Measurements from ENCODE around the gene EDN2.

EDN2 gene

DNA sequence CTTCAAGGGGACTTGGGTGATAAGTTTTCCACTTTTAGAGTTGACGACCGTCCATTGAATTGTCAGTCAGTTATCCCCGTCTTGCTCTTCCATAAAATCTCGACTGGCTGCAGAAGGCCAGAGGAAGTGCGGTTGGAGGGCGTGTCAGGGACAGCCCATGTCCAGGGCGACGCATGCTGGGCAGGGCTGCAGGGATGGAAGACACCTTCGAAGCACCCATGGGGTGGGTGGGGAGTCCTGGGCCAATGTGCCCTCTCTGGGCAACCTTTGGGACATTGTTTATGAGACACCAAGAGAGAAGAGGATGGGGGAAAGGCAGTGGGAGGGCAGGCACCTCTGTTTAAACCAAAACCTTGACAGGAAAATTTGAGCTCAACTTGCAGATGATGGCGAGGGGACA lies 38.6 kb upstream of the EDN2 start:
- H4K20me1 ChIP-seq (ENCODE audit: insufficient read depth, low read length, poor library complexity, severe bottlenecking), result no peaks in the 10 kb centered on the region
- H3K4me1 ChIP-seq (ENCODE audit: insufficient read depth, low read length, poor library complexity, severe bottlenecking), result no peaks in the 10 kb centered on the region
- no peaks in the 10 kb centered on the region for H3K79me2 ChIP-seq (ENCODE audit: insufficient read depth, low read length)
- no peaks in the 10 kb centered on the region for H3K36me3 ChIP-seq (ENCODE audit: insufficient read depth, low read length)
- H2AFZ ChIP-seq (ENCODE audit: low read length), result no peak overlapping the region
- no peaks in the 10 kb centered on the region for H3K9me3 ChIP-seq (ENCODE audit: insufficient read depth, low read depth, low read length)
- H3F3A ChIP-seq (ENCODE audit: low read depth), result no peaks in the 10 kb centered on the region
- no peaks in the 10 kb centered on the region for H3K9me2 ChIP-seq (replicated peaks; ENCODE audit: low read depth, low read length)
- H3K9ac ChIP-seq (ENCODE audit: low read depth, low read length, poor library complexity, severe bottlenecking), result no peak overlapping the region
- no peaks in the 10 kb centered on the region for H3K27me3 ChIP-seq (ENCODE audit: insufficient read depth, low read length, poor library complexity, severe bottlenecking)
- no peak overlapping the region for H3K4me2 ChIP-seq (ENCODE audit: low read depth, low read length, poor library complexity, severe bottlenecking)
- H3K4me3 ChIP-seq (ENCODE audit: low read length, poor library complexity, severe bottlenecking), result no peak overlapping the region
- TF ChIP-seq EZH2phosphoT487 (IDR thresholded peaks at IDR 0.05; ENCODE audit: borderline replicate concordance), result no peak

DNA sequence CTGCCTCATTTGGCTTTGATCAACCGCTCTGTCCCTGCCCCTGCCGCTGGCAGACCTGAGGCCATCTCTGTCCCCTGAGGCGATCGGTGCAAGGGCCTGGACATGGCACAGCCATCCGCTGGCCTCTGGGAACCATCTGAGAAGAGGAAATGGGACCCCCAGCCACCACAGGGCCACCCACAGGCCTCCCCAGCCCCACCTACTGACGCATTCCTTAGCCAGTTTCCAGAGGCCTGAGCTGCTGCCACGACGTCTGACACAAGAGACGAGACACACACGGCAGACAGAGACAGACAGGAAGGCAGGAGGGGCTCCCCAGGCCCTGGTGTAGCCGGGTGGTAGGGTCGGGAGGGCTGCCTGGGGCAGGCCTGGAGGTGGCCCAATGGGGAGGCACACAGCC lies 37.3 kb upstream of the EDN2 start:
- Histone ChIP-seq H3K79me2 (ENCODE audit: insufficient read depth, low read length) (no peaks in the 10 kb centered on the region), H3K36me3 (ENCODE audit: insufficient read depth, low read length) (no peaks in the 10 kb centered on the region), H3K9ac (ENCODE audit: low read depth, low read length, poor library complexity, severe bottlenecking) (no peak overlapping the region), H3K4me1 (ENCODE audit: insufficient read depth, low read length, poor library complexity, severe bottlenecking) (no peaks in the 10 kb centered on the region), H2AFZ (ENCODE audit: low read length) (no peak overlapping the region), H3K9me3 (ENCODE audit: insufficient read depth, low read depth, low read length) (no peaks in the 10 kb centered on the region), H3F3A (ENCODE audit: low read depth) (no peaks in the 10 kb centered on the region), H4K20me1 (ENCODE audit: insufficient read depth, low read length, poor library complexity, severe bottlenecking) (no peaks in the 10 kb centered on the region), H3K4me2 (ENCODE audit: low read depth, low read length, poor library complexity, severe bottlenecking) (no peak overlapping the region), H3K9me2 (replicated peaks; ENCODE audit: low read depth, low read length) (no peaks in the 10 kb centered on the region), H3K4me3 (ENCODE audit: low read length, poor library complexity, severe bottlenecking) (no peak overlapping the region), H3K27me3 (ENCODE audit: insufficient read depth, low read length, poor library complexity, severe bottlenecking) (no peaks in the 10 kb centered on the region)
- TF ChIP-seq, protein P1, sequence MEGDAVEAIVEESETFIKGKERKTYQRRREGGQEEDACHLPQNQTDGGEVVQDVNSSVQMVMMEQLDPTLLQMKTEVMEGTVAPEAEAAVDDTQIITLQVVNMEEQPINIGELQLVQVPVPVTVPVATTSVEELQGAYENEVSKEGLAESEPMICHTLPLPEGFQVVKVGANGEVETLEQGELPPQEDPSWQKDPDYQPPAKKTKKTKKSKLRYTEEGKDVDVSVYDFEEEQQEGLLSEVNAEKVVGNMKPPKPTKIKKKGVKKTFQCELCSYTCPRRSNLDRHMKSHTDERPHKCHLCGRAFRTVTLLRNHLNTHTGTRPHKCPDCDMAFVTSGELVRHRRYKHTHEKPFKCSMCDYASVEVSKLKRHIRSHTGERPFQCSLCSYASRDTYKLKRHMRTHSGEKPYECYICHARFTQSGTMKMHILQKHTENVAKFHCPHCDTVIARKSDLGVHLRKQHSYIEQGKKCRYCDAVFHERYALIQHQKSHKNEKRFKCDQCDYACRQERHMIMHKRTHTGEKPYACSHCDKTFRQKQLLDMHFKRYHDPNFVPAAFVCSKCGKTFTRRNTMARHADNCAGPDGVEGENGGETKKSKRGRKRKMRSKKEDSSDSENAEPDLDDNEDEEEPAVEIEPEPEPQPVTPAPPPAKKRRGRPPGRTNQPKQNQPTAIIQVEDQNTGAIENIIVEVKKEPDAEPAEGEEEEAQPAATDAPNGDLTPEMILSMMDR (conservative IDR thresholded peaks at IDR 0.05; ENCODE audit: low read length), result no peak
- no peak for TF ChIP-seq EZH2phosphoT487 (IDR thresholded peaks at IDR 0.05; ENCODE audit: borderline replicate concordance)

DNA sequence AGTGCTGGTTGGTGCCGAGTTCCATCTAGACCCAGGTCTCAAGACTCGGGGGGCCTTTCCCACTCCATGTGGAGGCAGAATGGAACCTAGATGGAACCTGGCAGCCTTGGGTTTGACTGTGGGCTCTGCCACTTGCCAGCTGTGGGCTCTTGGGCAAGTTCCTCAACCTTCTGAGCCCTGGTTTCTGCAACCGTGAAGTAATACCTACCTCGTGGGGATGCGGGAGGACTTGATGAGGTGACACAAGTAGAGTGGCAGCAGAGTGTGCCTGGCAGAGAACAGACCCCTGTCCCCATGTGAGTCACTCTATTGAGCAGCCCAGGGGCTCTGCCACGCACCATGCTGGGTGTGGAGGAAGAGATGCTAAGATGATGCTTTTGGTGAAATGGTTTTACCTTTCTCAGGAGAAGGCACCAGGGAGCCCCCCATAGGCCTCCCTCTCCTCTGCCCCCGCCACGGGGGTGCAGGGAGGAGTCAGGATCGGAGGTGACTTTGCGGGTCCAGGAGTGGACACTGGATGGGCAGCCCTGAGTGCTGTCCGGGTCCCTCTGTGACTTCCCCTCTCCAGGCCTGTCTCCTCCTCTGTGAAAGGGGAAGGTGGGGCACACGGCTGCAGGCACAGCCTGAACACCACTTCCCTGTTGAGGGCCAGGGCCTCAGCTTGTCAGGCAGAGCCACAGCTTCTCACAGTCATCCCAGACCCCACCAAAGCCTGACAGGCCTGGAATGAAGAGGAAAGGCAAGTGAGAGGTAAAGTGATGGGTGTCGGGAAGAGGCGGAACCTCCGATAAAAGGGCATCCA lies 36.7 kb upstream of the EDN2 start:
- Histone ChIP-seq H3K4me1 (ENCODE audit: insufficient read depth, low read length, poor library complexity, severe bottlenecking) (no peaks in the 10 kb centered on the region), H3K27me3 (ENCODE audit: insufficient read depth, low read length, poor library complexity, severe bottlenecking) (no peaks in the 10 kb centered on the region), H3F3A (ENCODE audit: low read depth) (no peaks in the 10 kb centered on the region), H3K9me3 (ENCODE audit: insufficient read depth, low read depth, low read length) (no peaks in the 10 kb centered on the region), H4K20me1 (ENCODE audit: insufficient read depth, low read length, poor library complexity, severe bottlenecking) (no peaks in the 10 kb centered on the region), H2AFZ (ENCODE audit: low read length) (no peak overlapping the region), H3K4me2 (ENCODE audit: low read depth, low read length, poor library complexity, severe bottlenecking) (no peak overlapping the region), H3K9ac (ENCODE audit: low read depth, low read length, poor library complexity, severe bottlenecking) (no peak overlapping the region), H3K4me3 (ENCODE audit: low read length, poor library complexity, severe bottlenecking) (no peak overlapping the region), H3K36me3 (ENCODE audit: insufficient read depth, low read length) (no peaks in the 10 kb centered on the region), H3K79me2 (ENCODE audit: insufficient read depth, low read length) (no peaks in the 10 kb centered on the region), H3K9me2 (replicated peaks; ENCODE audit: low read depth, low read length) (no peaks in the 10 kb centered on the region)
- no peak for TF ChIP-seq EZH2phosphoT487 (IDR thresholded peaks at IDR 0.05; ENCODE audit: borderline replicate concordance)

DNA sequence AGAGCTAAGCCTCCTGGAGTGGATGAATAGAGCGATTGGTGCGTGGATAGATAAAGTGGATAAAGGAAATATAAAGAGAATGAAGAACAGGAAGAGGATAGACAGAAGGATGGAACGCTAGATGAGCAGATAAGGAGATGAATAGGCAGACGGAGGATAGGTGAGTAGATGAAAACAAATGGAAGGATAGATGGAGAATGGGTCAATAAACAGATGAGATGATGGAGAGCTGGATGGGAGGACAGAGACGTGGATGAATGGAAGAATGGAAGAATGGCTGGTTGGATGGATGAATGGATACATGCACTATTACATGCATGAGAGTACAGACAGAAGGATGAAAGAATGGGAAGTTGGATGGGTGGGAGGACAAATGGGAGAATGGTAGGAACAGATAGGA lies 35.2 kb upstream of the EDN2 start:
- H3K36me3 ChIP-seq (ENCODE audit: insufficient read depth, low read length), result no peaks in the 10 kb centered on the region
- no peak overlapping the region for H3K4me2 ChIP-seq (ENCODE audit: low read depth, low read length, poor library complexity, severe bottlenecking)
- no peaks in the 10 kb centered on the region for H3K79me2 ChIP-seq (ENCODE audit: insufficient read depth, low read length)
- H3K9me3 ChIP-seq (ENCODE audit: insufficient read depth, low read depth, low read length), result no peaks in the 10 kb centered on the region
- H3K27me3 ChIP-seq (ENCODE audit: insufficient read depth, low read length, poor library complexity, severe bottlenecking), result no peaks in the 10 kb centered on the region
- H3K4me1 ChIP-seq (ENCODE audit: insufficient read depth, low read length, poor library complexity, severe bottlenecking), result no peaks in the 10 kb centered on the region
- no peak overlapping the region for H3K4me3 ChIP-seq (ENCODE audit: low read length, poor library complexity, severe bottlenecking)
- no peaks in the 10 kb centered on the region for H3K9me2 ChIP-seq (replicated peaks; ENCODE audit: low read depth, low read length)
- H4K20me1 ChIP-seq (ENCODE audit: insufficient read depth, low read length, poor library complexity, severe bottlenecking), result no peaks in the 10 kb centered on the region
- TF ChIP-seq, protein P1 (conservative IDR thresholded peaks at IDR 0.05; ENCODE audit: low read length), result no peak
- no peak overlapping the region for H2AFZ ChIP-seq (ENCODE audit: low read length)
- no peaks in the 10 kb centered on the region for H3F3A ChIP-seq (ENCODE audit: low read depth)
- H3K9ac ChIP-seq (ENCODE audit: low read depth, low read length, poor library complexity, severe bottlenecking), result no peak overlapping the region
